Muscle layer of duodenum (tissue), 2 donors: Measurements from ENCODE around the gene PDS5A.
"Not testable (repeated sequence)": the region's sequence is repeated elsewhere in the genome, so short reads cannot be mapped to it uniquely, and the experiment has no call there.

Experiments used
- H3K27ac ChIP-seq: one replicate; pipeline ENCODE4 v1.7.0; 2013; ENCODE audit warnings: mild to moderate bottlenecking, low read length
- H3K27me3 ChIP-seq: one replicate; pipeline ENCODE4 v1.7.0; 2013; ENCODE audit warnings: low read depth, mild to moderate bottlenecking, control low read depth, low read length
- H3K36me3 ChIP-seq, 2 donors: one replicate each; pipeline ENCODE4 v1.7.0; 2013; ENCODE audit warnings: low read length in 2 of 2, control low read depth in 1 of 2, mild to moderate bottlenecking in 1 of 2; ENCODE audit not compliant: insufficient read depth in 2 of 2, control insufficient read depth in 1 of 2
- H3K4me1 ChIP-seq, 2 donors: one replicate each; pipeline ENCODE4 v1.7.0; 2013; ENCODE audit warnings: low read length in 2 of 2, mild to moderate bottlenecking in 2 of 2, control low read depth in 1 of 2, moderate library complexity in 1 of 2; ENCODE audit not compliant: insufficient read depth in 2 of 2, control insufficient read depth in 1 of 2
- H3K4me3 ChIP-seq, 2 donors: one replicate each; pipeline ENCODE4 v1.7.0; 2013; ENCODE audit warnings: low read length in 2 of 2, low read depth in 1 of 2, mild to moderate bottlenecking in 1 of 2
- H3K9me3 ChIP-seq, 2 donors: one replicate each; pipeline ENCODE4 v1.7.0; 2013; ENCODE audit warnings: low read length in 2 of 2, control low read depth in 1 of 2, mild to moderate bottlenecking in 1 of 2; ENCODE audit not compliant: control insufficient read depth in 1 of 2
- donor health status: healthy.

Gene PDS5A

GRCh38 chr4:39989381-39989780 is 11.7 kb upstream of the PDS5A start:
- not testable (repeated sequence) for H3K4me1 ChIP-seq, H3K27me3 ChIP-seq, H3K27ac ChIP-seq, H3K9me3 ChIP-seq, H3K36me3 ChIP-seq, H3K4me3 ChIP-seq

GRCh38 chr4:39987485-39987884 is 9.8 kb upstream of the PDS5A start:
- Histone ChIP-seq H3K27ac (no peak overlapping the region), H3K4me1 (no peaks in the 10 kb centered on the region), H3K9me3 (no peaks in the 10 kb centered on the region), H3K4me3 (no peak overlapping the region), H3K27me3 (no peaks in the 10 kb centered on the region), H3K36me3 (no peaks in the 10 kb centered on the region)

GRCh38 chr4:39978904-39979303 is 1.2 kb upstream of the PDS5A start:
- Histone ChIP-seq H3K27ac (no peak overlapping the region), H3K27me3 (no peaks in the 10 kb centered on the region), H3K9me3 (no peaks in the 10 kb centered on the region), H3K36me3 (peaks cover 5 to 11% of the 10 kb centered on the region in 2 donors), H3K4me1 (peaks cover 5 to 16% of the 10 kb centered on the region in 2 donors), H3K4me3 (no peak overlapping the region)

GRCh38 chr4:39978378-39978775 is 666 bp upstream of the PDS5A start:
- H3K9me3 ChIP-seq, result no peaks in the 10 kb centered on the region
- H3K27ac ChIP-seq, result peak overlapping the region; percentile 91
- peak overlapping the region; percentile 68 to 80 for H3K4me3 ChIP-seq
- peaks cover 5 to 16% of the 10 kb centered on the region in 2 donors for H3K4me1 ChIP-seq
- peaks cover 5 to 15% of the 10 kb centered on the region in 2 donors for H3K36me3 ChIP-seq
- H3K27me3 ChIP-seq, result no peaks in the 10 kb centered on the region

- H3K9me3 ChIP-seq, result no peaks in the 10 kb centered on the region
- peak overlapping the region; percentile 45 to 97 for H3K4me3 ChIP-seq
- H3K27me3 ChIP-seq, result no peaks in the 10 kb centered on the region
- H3K27ac ChIP-seq, result peak overlapping the region; percentile 72
- H3K4me1 ChIP-seq, result peaks cover 5 to 16% of the 10 kb centered on the region in 2 donors
- peaks cover 5 to 15% of the 10 kb centered on the region in 2 donors for H3K36me3 ChIP-seq
Measured at GRCh38 chr4:39976945-39977488, 694 bp downstream of the PDS5A start.

GRCh38 chr4:39976141-39976944 is 1.4 kb downstream of the PDS5A start:
- peak overlapping the region; percentile 72 for H3K27ac ChIP-seq
- H3K27me3 ChIP-seq, result no peaks in the 10 kb centered on the region
- H3K4me3 ChIP-seq, result peak overlapping the region; percentile 45 to 97
- no peaks in the 10 kb centered on the region for H3K9me3 ChIP-seq
- peaks cover 5 to 16% of the 10 kb centered on the region in 2 donors for H3K4me1 ChIP-seq
- H3K36me3 ChIP-seq, result peaks cover 5 to 15% of the 10 kb centered on the region in 2 donors

- no peaks in the 10 kb centered on the region for H3K27me3 ChIP-seq
- peaks cover 5 to 15% of the 10 kb centered on the region in 2 donors for H3K36me3 ChIP-seq
- peak overlapping the region; percentile 32 for H3K27ac ChIP-seq
- no peaks in the 10 kb centered on the region for H3K9me3 ChIP-seq
- H3K4me1 ChIP-seq, result peaks cover 5 to 20% of the 10 kb centered on the region in 2 donors
- H3K4me3 ChIP-seq, result peak overlapping the region; percentile 45 to 97
Measured at GRCh38 chr4:39975488-39976089, 2.1 kb downstream of the PDS5A start.

- Histone ChIP-seq H3K4me1 (peaks cover 12 to 25% of the 10 kb centered on the region in 2 donors), H3K36me3 (peaks cover 5 to 15% of the 10 kb centered on the region in 2 donors)
- H3K27me3 ChIP-seq, H3K9me3 ChIP-seq, H3K4me3 ChIP-seq, H3K27ac ChIP-seq: not testable (repeated sequence)
Measured at GRCh38 chr4:39973052-39973451, 4.7 kb downstream of the PDS5A start.

GRCh38 chr4:39970671-39971640 is 6.8 kb downstream of the PDS5A start:
- Histone ChIP-seq H3K36me3 (peaks cover 5 to 8% of the 10 kb centered on the region in 2 donors), H3K9me3 (no peaks in the 10 kb centered on the region), H3K27me3 (no peaks in the 10 kb centered on the region), H3K4me1 (peaks cover 12 to 22% of the 10 kb centered on the region in 2 donors), H3K4me3 (no peak overlapping the region), H3K27ac (no peak overlapping the region)

GRCh38 chr4:39963656-39964055 is 14.1 kb downstream of the PDS5A start:
- Histone ChIP-seq H3K36me3 (no peaks in the 10 kb centered on the region), H3K9me3 (no peaks in the 10 kb centered on the region), H3K4me1 (peaks cover 0 to 4% of the 10 kb centered on the region in 2 donors), H3K27me3 (no peaks in the 10 kb centered on the region), H3K4me3 (no peak overlapping the region), H3K27ac (no peak overlapping the region)
